ENCODE measurements around the gene TBC1D22A. TPM values are rescaled to one million over a fixed set of nuclear protein-coding genes. Genes with fewer than 3 reads are reported as not detected.

Gene TBC1D22A
- total RNA-seq, 1 donor from 2014 or later: 6.8 TPM

GRCh38 chr22:46793497-46793896 is 31.0 kb downstream of the TBC1D22A start:
- peaks cover 30 to 32% (median 32%) of the 10 kb centered on the region in 3 donors for H3K36me3 ChIP-seq (ENCODE audit: control insufficient read depth in 3 of 3, insufficient read depth in 3 of 3, low read length in 3 of 3)
- no peaks in the 10 kb centered on the region for H3K9me3 ChIP-seq (ENCODE audit: control insufficient read depth in 3 of 3, low read length in 3 of 3)
- H3K27me3 ChIP-seq (ENCODE audit: control insufficient read depth in 3 of 3, insufficient read depth in 3 of 3, low read length in 3 of 3): no peaks in the 10 kb centered on the region
- peaks cover 4 to 19% (median 14%) of the 10 kb centered on the region in 3 donors for H3K4me1 ChIP-seq (ENCODE audit: control insufficient read depth in 3 of 3, insufficient read depth in 3 of 3, low read length in 3 of 3)
- H3K9ac ChIP-seq (ENCODE audit: low read depth in 1 of 3, low read length in 3 of 3): no peak overlapping the region
- H3K27ac ChIP-seq (ENCODE audit: low read depth, low read length): no peak overlapping the region
- H3K4me3 ChIP-seq (ENCODE audit: low read length in 3 of 3): no peak overlapping the region

- peaks cover 30 to 32% (median 32%) of the 10 kb centered on the region in 3 donors for H3K36me3 ChIP-seq (ENCODE audit: control insufficient read depth in 3 of 3, insufficient read depth in 3 of 3, low read length in 3 of 3)
- peaks cover 4 to 24% (median 19%) of the 10 kb centered on the region in 3 donors for H3K4me1 ChIP-seq (ENCODE audit: control insufficient read depth in 3 of 3, insufficient read depth in 3 of 3, low read length in 3 of 3)
Measured at GRCh38 chr22:46794067-46794466, 31.6 kb downstream of the TBC1D22A start.

GRCh38 chr22:46794491-46794890 is 32.0 kb downstream of the TBC1D22A start:
- Histone ChIP-seq H3K9ac (ENCODE audit: low read depth in 1 of 3, low read length in 3 of 3) (no peak overlapping the region), H3K4me3 (ENCODE audit: low read length in 3 of 3) (no peak overlapping the region), H3K36me3 (ENCODE audit: control insufficient read depth in 3 of 3, insufficient read depth in 3 of 3, low read length in 3 of 3) (peaks cover 30 to 36% (median 35%) of the 10 kb centered on the region in 3 donors), H3K27ac (ENCODE audit: low read depth, low read length) (no peak overlapping the region), H3K9me3 (ENCODE audit: control insufficient read depth in 3 of 3, low read length in 3 of 3) (no peaks in the 10 kb centered on the region), H3K4me1 (ENCODE audit: control insufficient read depth in 3 of 3, insufficient read depth in 3 of 3, low read length in 3 of 3) (peaks cover 4 to 24% (median 21%) of the 10 kb centered on the region in 3 donors), H3K27me3 (ENCODE audit: control insufficient read depth in 3 of 3, insufficient read depth in 3 of 3, low read length in 3 of 3) (no peaks in the 10 kb centered on the region)

More at GRCh38 chr22:46794067-46794466, 31.6 kb downstream of the TBC1D22A start:
- H3K27ac ChIP-seq (ENCODE audit: low read depth, low read length): no peak overlapping the region
- no peak overlapping the region for H3K4me3 ChIP-seq (ENCODE audit: low read length in 3 of 3)
- H3K9ac ChIP-seq (ENCODE audit: low read depth in 1 of 3, low read length in 3 of 3): no peak overlapping the region
- H3K27me3 ChIP-seq (ENCODE audit: control insufficient read depth in 3 of 3, insufficient read depth in 3 of 3, low read length in 3 of 3): no peaks in the 10 kb centered on the region
- H3K9me3 ChIP-seq (ENCODE audit: control insufficient read depth in 3 of 3, low read length in 3 of 3): no peaks in the 10 kb centered on the region

GRCh38 chr22:46795140-46795539 is 32.7 kb downstream of the TBC1D22A start:
- Histone ChIP-seq H3K9me3 (ENCODE audit: control insufficient read depth in 3 of 3, low read length in 3 of 3) (no peaks in the 10 kb centered on the region), H3K36me3 (ENCODE audit: control insufficient read depth in 3 of 3, insufficient read depth in 3 of 3, low read length in 3 of 3) (peaks cover 35 to 43% (median 42%) of the 10 kb centered on the region in 3 donors), H3K4me1 (ENCODE audit: control insufficient read depth in 3 of 3, insufficient read depth in 3 of 3, low read length in 3 of 3) (peaks cover 4 to 24% (median 21%) of the 10 kb centered on the region in 3 donors), H3K27ac (ENCODE audit: low read depth, low read length) (no peak overlapping the region), H3K27me3 (ENCODE audit: control insufficient read depth in 3 of 3, insufficient read depth in 3 of 3, low read length in 3 of 3) (no peaks in the 10 kb centered on the region), H3K9ac (ENCODE audit: low read depth in 1 of 3, low read length in 3 of 3) (peak overlapping the region in 1 of 3 donors; percentile 25), H3K4me3 (ENCODE audit: low read length in 3 of 3) (no peak overlapping the region)

- Histone ChIP-seq H3K27me3 (ENCODE audit: control insufficient read depth in 3 of 3, insufficient read depth in 3 of 3, low read length in 3 of 3) (no peaks in the 10 kb centered on the region), H3K9me3 (ENCODE audit: control insufficient read depth in 3 of 3, low read length in 3 of 3) (no peaks in the 10 kb centered on the region), H3K36me3 (ENCODE audit: control insufficient read depth in 3 of 3, insufficient read depth in 3 of 3, low read length in 3 of 3) (peaks cover 42 to 48% (median 47%) of the 10 kb centered on the region in 3 donors), H3K9ac (ENCODE audit: low read depth in 1 of 3, low read length in 3 of 3) (no peak overlapping the region), H3K27ac (ENCODE audit: low read depth, low read length) (no peak overlapping the region), H3K4me3 (ENCODE audit: low read length in 3 of 3) (no peak overlapping the region), H3K4me1 (ENCODE audit: control insufficient read depth in 3 of 3, insufficient read depth in 3 of 3, low read length in 3 of 3) (peaks cover 4 to 24% (median 21%) of the 10 kb centered on the region in 3 donors)
Measured at GRCh38 chr22:46795845-46796565, 33.6 kb downstream of the TBC1D22A start.

- H3K27ac ChIP-seq (ENCODE audit: low read depth, low read length): no peak overlapping the region
- no peaks in the 10 kb centered on the region for H3K27me3 ChIP-seq (ENCODE audit: control insufficient read depth in 3 of 3, insufficient read depth in 3 of 3, low read length in 3 of 3)
- H3K9me3 ChIP-seq (ENCODE audit: control insufficient read depth in 3 of 3, low read length in 3 of 3): no peaks in the 10 kb centered on the region
- peaks cover 42 to 48% (median 47%) of the 10 kb centered on the region in 3 donors for H3K36me3 ChIP-seq (ENCODE audit: control insufficient read depth in 3 of 3, insufficient read depth in 3 of 3, low read length in 3 of 3)
- no peak overlapping the region for H3K9ac ChIP-seq (ENCODE audit: low read depth in 1 of 3, low read length in 3 of 3)
- no peak overlapping the region for H3K4me3 ChIP-seq (ENCODE audit: low read length in 3 of 3)
- peaks cover 4 to 18% (median 17%) of the 10 kb centered on the region in 3 donors for H3K4me1 ChIP-seq (ENCODE audit: control insufficient read depth in 3 of 3, insufficient read depth in 3 of 3, low read length in 3 of 3)
Measured at GRCh38 chr22:46796566-46797195, 34.2 kb downstream of the TBC1D22A start.

- peaks cover 43 to 48% (median 47%) of the 10 kb centered on the region in 3 donors for H3K36me3 ChIP-seq (ENCODE audit: control insufficient read depth in 3 of 3, insufficient read depth in 3 of 3, low read length in 3 of 3)
- H3K9ac ChIP-seq (ENCODE audit: low read depth in 1 of 3, low read length in 3 of 3): no peak overlapping the region
- peaks cover 2 to 14% (median 11%) of the 10 kb centered on the region in 3 donors for H3K4me1 ChIP-seq (ENCODE audit: control insufficient read depth in 3 of 3, insufficient read depth in 3 of 3, low read length in 3 of 3)
- H3K27me3 ChIP-seq (ENCODE audit: control insufficient read depth in 3 of 3, insufficient read depth in 3 of 3, low read length in 3 of 3): no peaks in the 10 kb centered on the region
- no peak overlapping the region for H3K27ac ChIP-seq (ENCODE audit: low read depth, low read length)
- no peaks in the 10 kb centered on the region for H3K9me3 ChIP-seq (ENCODE audit: control insufficient read depth in 3 of 3, low read length in 3 of 3)
- no peak overlapping the region for H3K4me3 ChIP-seq (ENCODE audit: low read length in 3 of 3)
Measured at GRCh38 chr22:46797355-46797754, 34.9 kb downstream of the TBC1D22A start.

- Histone ChIP-seq H3K27me3 (ENCODE audit: control insufficient read depth in 3 of 3, insufficient read depth in 3 of 3, low read length in 3 of 3) (no peaks in the 10 kb centered on the region), H3K9me3 (ENCODE audit: control insufficient read depth in 3 of 3, low read length in 3 of 3) (no peaks in the 10 kb centered on the region), H3K36me3 (ENCODE audit: control insufficient read depth in 3 of 3, insufficient read depth in 3 of 3, low read length in 3 of 3) (peaks cover 41 to 48% (median 47%) of the 10 kb centered on the region in 3 donors), H3K4me3 (ENCODE audit: low read length in 3 of 3) (no peak overlapping the region), H3K27ac (ENCODE audit: low read depth, low read length) (no peak overlapping the region), H3K9ac (ENCODE audit: low read depth in 1 of 3, low read length in 3 of 3) (no peak overlapping the region), H3K4me1 (ENCODE audit: control insufficient read depth in 3 of 3, insufficient read depth in 3 of 3, low read length in 3 of 3) (peaks cover 0 to 10% (median 4%) of the 10 kb centered on the region in 3 donors)
Measured at GRCh38 chr22:46798041-46798365, 35.6 kb downstream of the TBC1D22A start.

GRCh38 chr22:46798366-46799350 is 36.2 kb downstream of the TBC1D22A start:
- Histone ChIP-seq H3K4me3 (ENCODE audit: low read length in 3 of 3) (no peak overlapping the region), H3K36me3 (ENCODE audit: control insufficient read depth in 3 of 3, insufficient read depth in 3 of 3, low read length in 3 of 3) (peaks cover 34 to 41% (median 41%) of the 10 kb centered on the region in 3 donors), H3K9me3 (ENCODE audit: control insufficient read depth in 3 of 3, low read length in 3 of 3) (no peaks in the 10 kb centered on the region), H3K27ac (ENCODE audit: low read depth, low read length) (no peak overlapping the region), H3K9ac (ENCODE audit: low read depth in 1 of 3, low read length in 3 of 3) (peak overlapping the region in 2 of 3 donors; percentile 57 to 66), H3K27me3 (ENCODE audit: control insufficient read depth in 3 of 3, insufficient read depth in 3 of 3, low read length in 3 of 3) (no peaks in the 10 kb centered on the region), H3K4me1 (ENCODE audit: control insufficient read depth in 3 of 3, insufficient read depth in 3 of 3, low read length in 3 of 3) (peaks cover 0 to 13% (median 10%) of the 10 kb centered on the region in 3 donors)
